ENCODE results near the gene KCNQ1OT1.

The KCNQ1OT1 gene

GRCh38 chr11:2564008-2564530 lies 135.7 kb downstream of the KCNQ1OT1 start:
- Histone ChIP-seq H3K4me1 (ENCODE audit: control insufficient read depth in 1 of 2, insufficient read depth in 2 of 2, low read length in 2 of 2) (peaks cover 0 to 4% of the 10 kb centered on the region in 2 donors), H3K27ac (ENCODE audit: low read length) (no peak overlapping the region), H3K4me3 (ENCODE audit: low read depth in 1 of 2, low read length in 2 of 2) (no peak overlapping the region), H3K27me3 (ENCODE audit: low read depth, low read length) (no peaks in the 10 kb centered on the region), H3K36me3 (ENCODE audit: control insufficient read depth in 1 of 2, insufficient read depth in 2 of 2, low read length in 2 of 2) (no peaks in the 10 kb centered on the region), H3K9me3 (ENCODE audit: control insufficient read depth in 1 of 2, low read length in 2 of 2) (no peaks in the 10 kb centered on the region)

DNA sequence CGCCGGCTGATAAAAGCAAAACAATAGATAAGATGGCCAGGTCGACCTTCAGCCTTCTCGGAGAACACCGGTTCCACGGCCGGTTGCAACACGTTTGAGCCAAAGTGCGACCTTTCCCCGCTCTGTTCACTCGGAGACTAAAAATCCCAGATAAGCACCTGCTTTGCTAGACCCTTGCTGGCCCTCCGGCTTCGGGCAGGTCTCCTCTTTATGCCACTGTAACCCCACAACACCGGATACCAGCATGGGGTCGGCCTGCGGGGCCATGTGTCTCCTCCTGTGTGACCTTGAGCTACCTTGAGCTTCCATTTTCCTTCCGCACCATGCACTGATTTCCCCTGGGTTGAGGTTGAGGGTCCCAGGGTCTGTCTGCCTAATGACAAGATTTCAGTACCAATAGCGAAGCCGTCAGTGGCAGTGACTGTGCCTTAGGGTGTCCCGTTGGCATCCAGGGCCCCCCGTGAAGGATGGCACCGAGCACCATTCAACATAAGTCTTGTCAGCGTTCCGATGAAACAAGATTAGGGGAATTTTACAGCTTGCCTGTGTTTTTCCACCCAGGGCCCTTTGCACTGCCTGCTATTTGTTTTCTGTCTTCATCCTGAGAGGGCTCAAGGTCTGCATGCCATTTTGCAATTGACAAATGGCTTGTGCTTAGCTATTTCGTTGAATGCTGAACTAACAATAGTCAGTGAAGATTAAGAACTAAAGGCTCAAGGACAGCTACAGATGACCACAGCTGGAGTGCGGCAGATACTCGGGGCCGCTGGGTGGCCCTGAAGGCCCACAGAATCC lies 136.4 kb downstream of the KCNQ1OT1 start:
- no peak overlapping the region for H3K4me3 ChIP-seq (ENCODE audit: low read depth in 1 of 2, low read length in 2 of 2)
- H3K36me3 ChIP-seq (ENCODE audit: control insufficient read depth in 1 of 2, insufficient read depth in 2 of 2, low read length in 2 of 2), result no peaks in the 10 kb centered on the region
- H3K4me1 ChIP-seq (ENCODE audit: control insufficient read depth in 1 of 2, insufficient read depth in 2 of 2, low read length in 2 of 2), result peaks cover 0 to 4% of the 10 kb centered on the region in 2 donors
- no peak overlapping the region for H3K27ac ChIP-seq (ENCODE audit: low read length)
- H3K27me3 ChIP-seq (ENCODE audit: low read depth, low read length), result no peaks in the 10 kb centered on the region
- no peaks in the 10 kb centered on the region for H3K9me3 ChIP-seq (ENCODE audit: control insufficient read depth in 1 of 2, low read length in 2 of 2)

- Histone ChIP-seq H3K4me3 (ENCODE audit: low read depth in 1 of 2, low read length in 2 of 2) (no peak overlapping the region), H3K27me3 (ENCODE audit: low read depth, low read length) (no peaks in the 10 kb centered on the region), H3K9me3 (ENCODE audit: control insufficient read depth in 1 of 2, low read length in 2 of 2) (no peaks in the 10 kb centered on the region), H3K4me1 (ENCODE audit: control insufficient read depth in 1 of 2, insufficient read depth in 2 of 2, low read length in 2 of 2) (peaks cover 0 to 4% of the 10 kb centered on the region in 2 donors), H3K36me3 (ENCODE audit: control insufficient read depth in 1 of 2, insufficient read depth in 2 of 2, low read length in 2 of 2) (no peaks in the 10 kb centered on the region), H3K27ac (ENCODE audit: low read length) (no peak overlapping the region)
Measured at GRCh38 chr11:2562890-2563212, 136.9 kb downstream of the KCNQ1OT1 start.

GRCh38 chr11:2561696-2562581 lies 137.9 kb downstream of the KCNQ1OT1 start:
- H3K9me3 ChIP-seq (ENCODE audit: control insufficient read depth in 1 of 2, low read length in 2 of 2), result peaks cover 0 to 5% of the 10 kb centered on the region in 2 donors
- peaks cover 0 to 4% of the 10 kb centered on the region in 2 donors for H3K4me1 ChIP-seq (ENCODE audit: control insufficient read depth in 1 of 2, insufficient read depth in 2 of 2, low read length in 2 of 2)
- H3K4me3 ChIP-seq (ENCODE audit: low read depth in 1 of 2, low read length in 2 of 2), result no peak overlapping the region
- no peaks in the 10 kb centered on the region for H3K36me3 ChIP-seq (ENCODE audit: control insufficient read depth in 1 of 2, insufficient read depth in 2 of 2, low read length in 2 of 2)
- H3K27me3 ChIP-seq (ENCODE audit: low read depth, low read length), result no peaks in the 10 kb centered on the region
- no peak overlapping the region for H3K27ac ChIP-seq (ENCODE audit: low read length)

GRCh38 chr11:2559527-2560311 lies 140.1 kb downstream of the KCNQ1OT1 start:
- H3K9me3 ChIP-seq (ENCODE audit: control insufficient read depth in 1 of 2, low read length in 2 of 2), result peaks cover 0 to 5% of the 10 kb centered on the region in 2 donors
- no peaks in the 10 kb centered on the region for H3K27me3 ChIP-seq (ENCODE audit: low read depth, low read length)
- no peaks in the 10 kb centered on the region for H3K36me3 ChIP-seq (ENCODE audit: control insufficient read depth in 1 of 2, insufficient read depth in 2 of 2, low read length in 2 of 2)
- peaks cover 0 to 4% of the 10 kb centered on the region in 2 donors for H3K4me1 ChIP-seq (ENCODE audit: control insufficient read depth in 1 of 2, insufficient read depth in 2 of 2, low read length in 2 of 2)
- no peak overlapping the region for H3K4me3 ChIP-seq (ENCODE audit: low read depth in 1 of 2, low read length in 2 of 2)
- H3K27ac ChIP-seq (ENCODE audit: low read length), result no peak overlapping the region

DNA sequence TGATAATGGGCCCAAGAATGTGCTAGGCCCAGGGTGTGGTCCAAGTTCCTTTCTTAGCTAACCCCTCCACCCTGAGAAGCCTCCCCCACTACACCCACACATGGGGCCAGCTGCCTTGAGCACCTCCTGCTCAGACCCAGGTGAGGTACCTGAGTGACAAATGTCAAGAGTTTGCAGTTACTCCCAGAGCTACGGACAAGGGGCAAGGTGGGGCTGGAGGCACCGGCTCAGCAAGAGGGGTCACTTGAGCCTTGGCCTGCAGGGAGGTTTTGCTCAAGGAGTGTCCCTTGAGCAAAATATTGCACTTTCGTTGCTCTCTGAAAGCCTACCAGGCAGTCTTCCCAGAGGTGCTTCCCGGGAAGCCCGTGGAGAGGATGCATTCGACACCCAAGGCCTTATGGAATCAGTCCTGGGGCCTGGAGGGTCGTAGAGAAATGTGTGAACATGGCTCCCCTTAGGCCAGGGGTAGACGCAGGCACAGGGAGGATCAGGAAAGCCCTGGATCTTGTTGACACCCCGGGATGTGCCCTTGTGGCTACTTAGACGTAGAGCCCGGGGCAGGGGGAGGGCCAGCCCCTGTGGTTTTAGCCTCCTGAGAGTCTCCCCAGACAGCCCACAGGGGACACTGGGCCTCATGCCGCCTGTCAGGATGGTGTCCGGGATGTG lies 140.8 kb downstream of the KCNQ1OT1 start:
- Histone ChIP-seq H3K27me3 (ENCODE audit: low read depth, low read length) (no peaks in the 10 kb centered on the region), H3K36me3 (ENCODE audit: control insufficient read depth in 1 of 2, insufficient read depth in 2 of 2, low read length in 2 of 2) (no peaks in the 10 kb centered on the region), H3K4me3 (ENCODE audit: low read depth in 1 of 2, low read length in 2 of 2) (no peak overlapping the region), H3K27ac (ENCODE audit: low read length) (no peak overlapping the region), H3K9me3 (ENCODE audit: control insufficient read depth in 1 of 2, low read length in 2 of 2) (peaks cover 0 to 5% of the 10 kb centered on the region in 2 donors), H3K4me1 (ENCODE audit: control insufficient read depth in 1 of 2, insufficient read depth in 2 of 2, low read length in 2 of 2) (peaks cover 0 to 4% of the 10 kb centered on the region in 2 donors)

GRCh38 chr11:2558397-2558796 lies 141.4 kb downstream of the KCNQ1OT1 start:
- Histone ChIP-seq H3K27ac (ENCODE audit: low read length) (no peak overlapping the region), H3K4me1 (ENCODE audit: control insufficient read depth in 1 of 2, insufficient read depth in 2 of 2, low read length in 2 of 2) (peaks cover 0 to 4% of the 10 kb centered on the region in 2 donors), H3K36me3 (ENCODE audit: control insufficient read depth in 1 of 2, insufficient read depth in 2 of 2, low read length in 2 of 2) (no peaks in the 10 kb centered on the region), H3K27me3 (ENCODE audit: low read depth, low read length) (no peaks in the 10 kb centered on the region), H3K4me3 (ENCODE audit: low read depth in 1 of 2, low read length in 2 of 2) (no peak overlapping the region), H3K9me3 (ENCODE audit: control insufficient read depth in 1 of 2, low read length in 2 of 2) (peaks cover 0 to 5% of the 10 kb centered on the region in 2 donors)
